ENCODE measurements around the gene PELI1.
"Not testable (repeated sequence)": the region's sequence is repeated elsewhere in the genome, so short reads cannot be mapped to it uniquely, and the experiment has no call there.

Gene PELI1

GRCh38 chr2:64080179-64080578, 64.0 kb downstream of the PELI1 start:
- no peak for DNase-seq

- DNase-seq: not testable (repeated sequence)
Measured at GRCh38 chr2:64079688-64080087, 64.5 kb downstream of the PELI1 start.

DNA sequence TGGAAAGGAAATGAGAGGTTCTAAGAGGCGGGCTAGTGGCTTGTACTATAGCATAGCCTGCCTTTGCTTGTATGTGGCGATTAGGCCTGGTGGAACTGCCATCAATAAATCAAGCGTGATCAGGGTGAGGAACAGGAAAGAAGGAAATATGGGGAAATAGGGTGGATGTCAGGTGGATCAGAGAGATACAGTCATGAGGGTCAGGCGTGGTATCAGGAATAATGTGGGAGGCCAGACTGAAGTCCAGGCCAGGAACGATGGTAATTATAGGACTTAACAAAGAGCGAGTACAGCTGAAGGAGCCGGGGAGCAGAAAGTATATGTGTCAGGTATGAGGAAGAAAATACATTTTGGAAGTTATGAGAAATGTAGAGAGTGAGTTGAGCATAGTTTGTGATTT, 67.4 kb downstream of the PELI1 start:
- not testable (repeated sequence) for DNase-seq

DNA sequence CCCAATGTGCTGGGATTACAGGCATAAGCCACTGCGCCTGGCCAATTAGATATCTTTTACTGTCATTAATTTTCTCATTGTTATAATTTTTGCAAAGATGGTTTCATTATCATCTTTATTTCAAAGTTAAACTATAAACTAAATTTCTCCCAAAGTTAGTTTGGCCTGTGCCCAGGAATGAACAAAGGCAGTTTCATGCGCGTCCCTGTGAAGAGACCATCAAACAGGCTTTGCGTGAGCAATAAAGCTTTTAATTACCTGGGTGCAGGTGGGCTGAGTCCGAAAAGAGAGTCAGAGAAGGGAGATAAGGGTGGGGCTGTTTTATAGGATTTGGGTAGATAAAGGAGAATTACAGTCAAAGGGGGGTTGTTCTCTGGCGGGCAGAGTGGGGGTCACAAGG, 69.6 kb downstream of the PELI1 start:
- not testable (repeated sequence) for DNase-seq

- DNase-seq: no peak
Measured at GRCh38 chr2:64067326-64067725, 76.9 kb downstream of the PELI1 start.

GRCh38 chr2:64065516-64065915, 78.7 kb downstream of the PELI1 start:
- no peak for DNase-seq

DNA sequence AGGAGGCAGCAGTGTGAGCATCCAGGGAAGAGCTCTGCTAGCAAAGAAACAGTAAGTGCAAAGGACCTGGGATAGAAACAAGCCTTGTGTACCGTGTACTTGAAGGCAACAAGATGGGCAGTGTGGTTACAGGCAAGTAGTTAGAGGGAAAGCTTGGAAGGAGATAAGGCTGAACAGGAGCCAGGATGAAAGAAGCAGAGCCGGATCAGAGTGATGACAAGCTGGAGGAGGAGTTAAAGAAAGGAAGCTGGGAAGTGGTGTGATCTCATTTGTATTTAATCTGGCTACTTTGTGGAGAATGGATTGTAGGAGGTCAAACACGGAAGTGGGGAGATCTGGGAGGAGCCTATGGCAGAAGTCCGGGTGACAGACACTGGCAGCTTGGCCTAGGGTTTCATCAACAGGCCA, 80.3 kb downstream of the PELI1 start:
- DNase-seq: no peak

DNA sequence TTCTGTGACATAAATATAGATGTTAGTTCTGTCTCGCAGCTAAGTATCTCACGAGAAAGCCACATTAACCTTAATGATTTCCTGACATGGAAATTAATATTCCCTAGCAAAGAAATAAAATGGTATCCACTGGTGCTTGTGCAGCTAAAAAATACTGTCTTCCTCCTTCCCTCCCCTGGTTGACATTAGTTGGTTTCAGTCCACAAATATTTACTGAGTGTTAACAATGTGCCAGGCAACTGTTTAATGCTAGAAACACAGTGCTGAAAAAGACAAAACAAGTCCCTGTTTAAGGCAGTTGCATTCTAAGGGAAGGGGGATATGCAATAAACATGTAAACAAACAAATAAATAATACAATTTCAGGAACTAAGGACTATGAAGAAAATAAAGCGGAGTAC, 80.8 kb downstream of the PELI1 start:
- no peak for DNase-seq

DNA sequence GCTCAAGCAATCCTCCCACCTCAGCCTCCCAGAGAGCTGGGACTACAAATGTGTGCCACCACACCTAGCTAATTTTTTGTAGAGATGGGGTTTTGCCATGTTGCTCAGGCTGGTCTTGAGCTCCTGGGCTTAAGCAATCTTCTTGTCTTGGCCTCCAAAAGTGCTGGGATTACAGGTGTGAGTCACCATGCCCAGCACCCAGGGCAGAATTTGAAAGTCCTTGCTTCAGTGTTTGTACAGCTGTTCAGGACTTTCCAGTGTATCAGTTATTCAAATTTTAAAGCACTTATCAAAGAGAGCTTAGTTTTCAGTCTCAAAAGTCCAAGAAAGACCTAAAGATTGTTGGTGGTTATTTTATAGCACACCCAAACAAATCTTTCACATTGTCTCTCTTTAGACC, 81.4 kb downstream of the PELI1 start:
- DNase-seq: no peak

DNA sequence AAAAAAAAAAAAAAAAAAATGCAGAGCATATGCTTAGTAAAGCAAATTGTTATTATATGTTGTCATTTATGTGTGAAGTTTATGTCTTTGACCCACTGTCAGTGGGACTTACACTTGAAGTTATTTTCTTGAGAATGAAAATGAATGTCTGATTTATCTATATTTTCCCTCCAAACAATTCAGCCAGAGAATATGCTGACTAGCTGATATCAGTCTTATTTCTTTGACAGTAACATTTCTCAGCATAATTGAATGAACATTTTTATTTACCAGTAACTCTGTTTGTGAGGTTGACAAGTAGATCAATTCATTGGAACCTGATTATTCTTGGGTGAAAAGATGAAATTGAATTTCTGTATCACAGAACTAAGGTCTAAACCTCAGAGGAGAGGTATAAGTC, 85.0 kb downstream of the PELI1 start:
- DNase-seq: no peak

DNA sequence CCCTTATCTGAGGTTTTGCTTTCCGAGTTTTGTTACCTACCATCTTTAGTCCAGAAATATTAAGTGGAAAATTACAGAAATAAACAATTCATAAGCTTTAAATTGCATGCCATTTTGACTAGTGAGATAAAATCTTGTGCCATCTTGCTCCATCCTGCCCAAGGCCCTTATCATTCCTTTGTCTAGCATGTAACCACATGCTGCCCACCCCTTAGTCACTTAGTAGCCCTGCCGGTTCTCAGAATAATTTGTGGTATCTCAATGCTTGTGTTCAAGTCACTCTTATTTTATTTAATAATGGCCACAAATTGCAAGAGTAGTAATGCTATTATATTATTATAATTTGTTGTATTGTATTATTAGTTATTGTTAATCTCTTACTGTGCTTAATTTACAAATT, 88.2 kb downstream of the PELI1 start:
- no peak for DNase-seq

GRCh38 chr2:64054161-64054915, 89.9 kb downstream of the PELI1 start:
- no peak for DNase-seq

- DNase-seq: no peak
Measured at GRCh38 chr2:64052463-64053241, 91.6 kb downstream of the PELI1 start.

GRCh38 chr2:64049633-64050220, 94.5 kb downstream of the PELI1 start:
- DNase-seq: peak; percentile 66

GRCh38 chr2:64045938-64046337, 98.3 kb downstream of the PELI1 start:
- DNase-seq: no peak
